ENCODE measurements around the gene SMYD3.

Gene SMYD3

DNA sequence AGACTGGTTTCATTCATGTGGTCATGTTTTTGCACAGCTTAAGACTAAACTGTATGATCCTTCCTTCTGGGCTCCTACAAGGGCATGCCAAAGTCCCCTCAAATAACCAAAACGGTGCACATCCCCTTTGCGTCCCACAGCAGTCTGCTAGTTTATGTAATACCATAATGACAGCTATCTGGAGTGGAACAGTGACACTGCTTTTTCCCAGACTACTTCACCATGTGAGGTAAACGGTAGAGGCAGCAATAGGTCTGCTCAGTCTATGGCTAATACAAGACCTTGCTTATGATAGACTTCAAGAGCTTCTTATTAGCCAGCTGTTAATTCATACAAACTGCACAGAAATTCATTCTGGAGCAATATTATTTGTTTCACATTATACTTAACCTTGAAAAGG lies 395.5 kb downstream of the SMYD3 start:
- H3K4me3 ChIP-seq (ENCODE audit: insufficient read length, low read depth): no peak overlapping the region
- no peak overlapping the region for H3K9ac ChIP-seq (ENCODE audit: insufficient read length, low read depth)
- no peaks in the 10 kb centered on the region for H3K27me3 ChIP-seq (ENCODE audit: insufficient read depth, insufficient read length)
- no peaks in the 10 kb centered on the region for H3K9me3 ChIP-seq (ENCODE audit: insufficient read depth, low read length)
- no peak for TF ChIP-seq ZNF274 (IDR thresholded peaks at IDR 0.05; ENCODE audit: low read depth, low read length)
- TF ChIP-seq YY1 (IDR thresholded peaks at IDR 0.05; ENCODE audit: insufficient read depth, insufficient read length): no peak
- TF ChIP-seq SUZ12 (IDR thresholded peaks at IDR 0.05; ENCODE audit: extremely low read depth, insufficient read depth, insufficient read length): no peak
- H3K36me3 ChIP-seq (ENCODE audit: insufficient read depth, insufficient read length, low read length): no peaks in the 10 kb centered on the region
- H3K4me1 ChIP-seq (ENCODE audit: insufficient read depth, insufficient read length): no peaks in the 10 kb centered on the region
- DNase-seq (ENCODE audit: low read depth, low spot score): no peak

DNA sequence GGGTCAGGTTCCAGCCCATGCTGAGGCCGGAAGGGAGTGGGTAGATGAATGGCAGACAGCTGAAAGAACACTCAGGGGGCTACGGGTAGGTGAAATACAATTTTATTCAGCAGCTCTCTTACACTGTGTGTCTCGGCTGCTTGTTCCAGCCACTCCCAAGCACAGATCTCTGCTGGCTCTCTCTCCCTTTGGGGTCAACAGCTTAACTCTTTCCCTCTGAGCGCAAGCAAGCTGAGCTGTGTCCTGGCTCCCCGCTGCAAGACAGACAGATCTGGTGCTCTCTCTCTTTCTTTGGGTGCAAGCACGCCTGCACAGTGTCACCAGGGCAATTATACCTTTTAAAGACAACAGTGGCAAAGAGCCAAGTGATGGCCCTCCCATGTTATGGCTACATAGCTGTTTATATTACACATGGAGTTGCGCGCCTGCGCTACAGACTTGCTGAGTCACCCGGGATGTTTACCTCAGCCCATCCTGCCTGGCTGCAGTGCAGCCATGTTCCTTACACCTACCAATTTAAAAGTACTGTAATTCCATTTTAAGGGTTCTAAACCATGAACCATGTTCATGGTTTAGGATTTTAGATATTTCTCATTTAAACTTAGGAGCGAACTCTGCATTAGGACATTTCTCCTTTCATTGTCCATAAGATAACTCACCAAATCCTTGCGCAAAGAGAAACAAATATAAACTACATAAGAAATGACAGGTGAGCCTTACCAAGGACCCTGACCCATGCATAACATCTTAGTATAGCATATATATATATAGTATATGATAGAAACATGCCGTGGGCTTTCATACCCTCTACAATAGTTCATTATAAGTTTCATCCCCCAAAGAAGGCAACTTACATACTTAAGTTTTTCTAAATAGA lies 396.5 kb downstream of the SMYD3 start:
- DNase-seq (ENCODE audit: low read depth, low spot score): no peak
- Histone ChIP-seq H3K9me3 (ENCODE audit: insufficient read depth, low read length) (no peaks in the 10 kb centered on the region), H3K4me3 (ENCODE audit: insufficient read length, low read depth) (no peak overlapping the region), H3K36me3 (ENCODE audit: insufficient read depth, insufficient read length, low read length) (no peaks in the 10 kb centered on the region), H3K4me1 (ENCODE audit: insufficient read depth, insufficient read length) (no peaks in the 10 kb centered on the region), H3K27me3 (ENCODE audit: insufficient read depth, insufficient read length) (no peaks in the 10 kb centered on the region), H3K9ac (ENCODE audit: insufficient read length, low read depth) (no peak overlapping the region)
- TF ChIP-seq SUZ12 (IDR thresholded peaks at IDR 0.05; ENCODE audit: extremely low read depth, insufficient read depth, insufficient read length) (no peak), ZNF274 (IDR thresholded peaks at IDR 0.05; ENCODE audit: low read depth, low read length) (no peak), YY1 (IDR thresholded peaks at IDR 0.05; ENCODE audit: insufficient read depth, insufficient read length) (no peak)

- Histone ChIP-seq H3K27me3 (ENCODE audit: insufficient read depth, insufficient read length) (no peaks in the 10 kb centered on the region), H3K9me3 (ENCODE audit: insufficient read depth, low read length) (no peaks in the 10 kb centered on the region), H3K9ac (ENCODE audit: insufficient read length, low read depth) (no peak overlapping the region), H3K4me3 (ENCODE audit: insufficient read length, low read depth) (no peak overlapping the region), H3K4me1 (ENCODE audit: insufficient read depth, insufficient read length) (no peaks in the 10 kb centered on the region), H3K36me3 (ENCODE audit: insufficient read depth, insufficient read length, low read length) (no peaks in the 10 kb centered on the region)
- DNase-seq (ENCODE audit: low read depth, low spot score): no peak
- no peak for TF ChIP-seq SUZ12 (IDR thresholded peaks at IDR 0.05; ENCODE audit: extremely low read depth, insufficient read depth, insufficient read length)
- no peak for TF ChIP-seq ZNF274 (IDR thresholded peaks at IDR 0.05; ENCODE audit: low read depth, low read length)
- TF ChIP-seq YY1 (IDR thresholded peaks at IDR 0.05; ENCODE audit: insufficient read depth, insufficient read length): no peak
Measured at GRCh38 chr1:246108278-246108925, 398.7 kb downstream of the SMYD3 start.

- no peaks in the 10 kb centered on the region for H3K27me3 ChIP-seq (ENCODE audit: insufficient read depth, insufficient read length)
- no peak overlapping the region for H3K9ac ChIP-seq (ENCODE audit: insufficient read length, low read depth)
- H3K9me3 ChIP-seq (ENCODE audit: insufficient read depth, low read length): no peaks in the 10 kb centered on the region
- H3K36me3 ChIP-seq (ENCODE audit: insufficient read depth, insufficient read length, low read length): no peaks in the 10 kb centered on the region
- no peaks in the 10 kb centered on the region for H3K4me1 ChIP-seq (ENCODE audit: insufficient read depth, insufficient read length)
- no peak overlapping the region for H3K4me3 ChIP-seq (ENCODE audit: insufficient read length, low read depth)
- DNase-seq (ENCODE audit: low read depth, low spot score): peak; percentile 48
- no peak for TF ChIP-seq YY1 (IDR thresholded peaks at IDR 0.05; ENCODE audit: insufficient read depth, insufficient read length)
- no peak for TF ChIP-seq ZNF274 (IDR thresholded peaks at IDR 0.05; ENCODE audit: low read depth, low read length)
- TF ChIP-seq SUZ12 (IDR thresholded peaks at IDR 0.05; ENCODE audit: extremely low read depth, insufficient read depth, insufficient read length): no peak
Measured at GRCh38 chr1:246107516-246108277, 399.4 kb downstream of the SMYD3 start.

DNA sequence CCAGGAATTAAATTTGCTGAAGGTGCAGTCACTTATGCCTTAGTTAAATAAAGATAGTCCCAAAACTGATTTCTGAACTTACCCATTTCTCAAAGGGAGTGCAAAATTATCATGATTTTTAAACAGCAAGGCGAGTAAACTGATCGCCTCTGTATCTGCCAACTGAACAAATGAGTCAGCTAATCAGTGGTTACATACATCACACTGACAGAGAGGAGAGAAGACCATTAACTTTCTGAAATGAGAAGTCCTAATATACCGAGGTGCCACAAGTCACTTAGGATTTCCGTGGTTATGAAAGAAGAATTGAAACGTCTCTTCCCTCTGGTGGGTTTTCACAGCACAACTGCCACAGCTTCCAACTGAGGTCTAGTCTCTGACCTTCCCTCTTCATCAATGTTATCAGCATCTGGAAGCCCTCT lies 400.7 kb downstream of the SMYD3 start:
- TF ChIP-seq ZNF274 (IDR thresholded peaks at IDR 0.05; ENCODE audit: low read depth, low read length) (no peak), SUZ12 (IDR thresholded peaks at IDR 0.05; ENCODE audit: extremely low read depth, insufficient read depth, insufficient read length) (no peak), YY1 (IDR thresholded peaks at IDR 0.05; ENCODE audit: insufficient read depth, insufficient read length) (no peak)
- H3K4me3 ChIP-seq (ENCODE audit: insufficient read length, low read depth): no peak overlapping the region
- H3K27me3 ChIP-seq (ENCODE audit: insufficient read depth, insufficient read length): no peaks in the 10 kb centered on the region

DNA sequence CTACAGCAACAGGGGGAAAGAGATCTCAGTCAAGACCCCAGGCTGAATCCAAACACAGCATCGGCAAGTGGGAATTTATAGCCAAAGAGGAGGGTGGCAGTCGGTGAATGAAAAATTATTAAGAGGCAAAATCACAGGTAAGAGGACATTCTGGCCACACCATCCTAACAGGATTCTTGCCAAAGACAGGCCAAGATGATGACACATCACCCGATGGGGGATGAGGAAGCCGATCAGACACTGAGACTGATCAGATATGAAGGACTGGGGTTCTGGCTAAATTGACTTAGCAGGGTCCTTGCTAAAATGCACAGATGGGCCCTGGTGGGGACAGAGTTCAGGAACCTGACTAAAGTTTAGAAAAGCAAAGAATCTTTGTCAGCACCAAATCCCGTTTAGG lies 402.2 kb downstream of the SMYD3 start:
- Histone ChIP-seq H3K9me3 (ENCODE audit: insufficient read depth, low read length) (no peaks in the 10 kb centered on the region), H3K36me3 (ENCODE audit: insufficient read depth, insufficient read length, low read length) (no peaks in the 10 kb centered on the region), H3K4me3 (ENCODE audit: insufficient read length, low read depth) (no peak overlapping the region), H3K9ac (ENCODE audit: insufficient read length, low read depth) (no peak overlapping the region), H3K27me3 (ENCODE audit: insufficient read depth, insufficient read length) (no peaks in the 10 kb centered on the region), H3K4me1 (ENCODE audit: insufficient read depth, insufficient read length) (no peaks in the 10 kb centered on the region)
- TF ChIP-seq SUZ12 (IDR thresholded peaks at IDR 0.05; ENCODE audit: extremely low read depth, insufficient read depth, insufficient read length) (no peak), YY1 (IDR thresholded peaks at IDR 0.05; ENCODE audit: insufficient read depth, insufficient read length) (no peak), ZNF274 (IDR thresholded peaks at IDR 0.05; ENCODE audit: low read depth, low read length) (no peak)
- DNase-seq (ENCODE audit: low read depth, low spot score): no peak

More for the DNA sequence above, 400.7 kb downstream of the SMYD3 start:
- H3K4me1 ChIP-seq (ENCODE audit: insufficient read depth, insufficient read length): no peaks in the 10 kb centered on the region
- no peak for DNase-seq (ENCODE audit: low read depth, low spot score)
- H3K36me3 ChIP-seq (ENCODE audit: insufficient read depth, insufficient read length, low read length): no peaks in the 10 kb centered on the region
- H3K9ac ChIP-seq (ENCODE audit: insufficient read length, low read depth): no peak overlapping the region
- no peaks in the 10 kb centered on the region for H3K9me3 ChIP-seq (ENCODE audit: insufficient read depth, low read length)
